H9 (cell line): ENCODE measurements around the gene DSTN. TPM values are rescaled to one million over a fixed set of nuclear protein-coding genes. Genes with fewer than 3 reads are reported as not detected.

ENCODE experiments used
- DNase-seq: peaks from one replicate; pipeline ENCODE4 v3.0.0-alpha.2; 2017
- H2AFZ ChIP-seq: one replicate; pipeline ENCODE4 v1.6.1; 2013; ENCODE audit warnings: mild to moderate bottlenecking, low read length, control low read depth, moderate library complexity
- H2AK5ac ChIP-seq: 2 replicates; pipeline ENCODE4 v1.6.1; 2013; ENCODE audit warnings: low read length, control low read depth, mixed read lengths; ENCODE audit not compliant: insufficient read length
- H2BK120ac ChIP-seq: one replicate; pipeline ENCODE4 v1.6.1; 2013; ENCODE audit warnings: low read depth, mild to moderate bottlenecking, low read length, control low read depth, inconsistent platforms; ENCODE audit not compliant: poor library complexity, severe bottlenecking
- H2BK12ac ChIP-seq: 2 replicates; pipeline ENCODE4 v1.6.1; 2013; ENCODE audit warnings: low read length, control low read depth, mixed read lengths, low read depth; ENCODE audit not compliant: insufficient read length
- H2BK15ac ChIP-seq: 2 replicates; pipeline ENCODE4 v1.6.1; 2013; ENCODE audit warnings: low read depth, low read length, control low read depth
- H2BK20ac ChIP-seq: one replicate; pipeline ENCODE4 v1.6.1; 2013; ENCODE audit warnings: low read depth, mild to moderate bottlenecking, low read length, control low read depth, inconsistent platforms; ENCODE audit not compliant: poor library complexity, severe bottlenecking
- H2BK5ac ChIP-seq: 2 replicates; pipeline ENCODE4 v1.6.1; 2013; ENCODE audit warnings: low read length, control low read depth, mixed read lengths; ENCODE audit not compliant: insufficient read length
- H3K14ac ChIP-seq: 2 replicates; pipeline ENCODE4 v1.6.1; 2013; ENCODE audit warnings: low read length, control low read depth; ENCODE audit not compliant: insufficient read depth
- H3K18ac ChIP-seq: 2 replicates; pipeline ENCODE4 v1.6.1; 2013; ENCODE audit warnings: low read depth, mild to moderate bottlenecking, mixed read lengths, low read length, control low read depth; ENCODE audit not compliant: insufficient read length
- H3K23ac ChIP-seq: 2 replicates; pipeline ENCODE4 v1.6.1; 2013; ENCODE audit warnings: low read length, control low read depth, mixed read lengths, low read depth; ENCODE audit not compliant: insufficient read length
- H3K23me2 ChIP-seq: 2 replicates; pipeline ENCODE4 v1.6.1; 2013; ENCODE audit warnings: low read depth, mild to moderate bottlenecking, mixed read lengths, low read length, control low read depth; ENCODE audit not compliant: insufficient read length, poor library complexity, severe bottlenecking
- H3K27ac ChIP-seq: 2 replicates; pipeline ENCODE4 v1.5.1; 2013; ENCODE audit warnings: low read length, control low read depth, mixed read lengths, low read depth; ENCODE audit not compliant: insufficient read length
- H3K27me3 ChIP-seq: 2 replicates; pipeline ENCODE4 v1.6.1; 2013; ENCODE audit warnings: low read length, control low read depth, inconsistent platforms; ENCODE audit not compliant: insufficient read depth
- H3K4ac ChIP-seq: 2 replicates; pipeline ENCODE4 v1.6.1; 2013; ENCODE audit warnings: low read depth, mild to moderate bottlenecking, control low read depth, inconsistent platforms, low read length, moderate library complexity
- H3K4me1 ChIP-seq: 2 replicates; pipeline ENCODE4 v1.6.1; 2013; ENCODE audit warnings: low read length, control low read depth, inconsistent platforms; ENCODE audit not compliant: insufficient read depth
- H3K4me2 ChIP-seq: 2 replicates; pipeline ENCODE4 v1.6.1; 2013; ENCODE audit warnings: low read length, control low read depth, mixed read lengths; ENCODE audit not compliant: insufficient read length, insufficient read depth
- H3K56ac ChIP-seq: 2 replicates; pipeline ENCODE4 v1.6.1; 2013; ENCODE audit warnings: low read depth, mild to moderate bottlenecking, mixed read lengths, low read length, control low read depth; ENCODE audit not compliant: insufficient read length
- H3K79me1 ChIP-seq: 2 replicates; pipeline ENCODE4 v1.6.1; 2013; ENCODE audit warnings: low read depth, mild to moderate bottlenecking, moderate library complexity, low read length, control low read depth, inconsistent platforms; ENCODE audit not compliant: insufficient read depth, poor library complexity, severe bottlenecking
- H3K79me2 ChIP-seq: 2 replicates; pipeline ENCODE4 v1.6.1; 2013; ENCODE audit warnings: low read length, control low read depth, inconsistent platforms; ENCODE audit not compliant: insufficient read depth
- H3K9ac ChIP-seq: 2 replicates; pipeline ENCODE4 v1.6.1; 2013; ENCODE audit warnings: low read length, control low read depth, mixed read lengths; ENCODE audit not compliant: insufficient read length; ENCODE audit errors: extremely low read depth
- H3K9me3 ChIP-seq: one replicate; pipeline ENCODE4 v1.6.1; 2013; ENCODE audit warnings: low read depth, low read length, inconsistent platforms; ENCODE audit not compliant: control insufficient read depth
- H3T11ph ChIP-seq: one replicate; pipeline ENCODE4 v1.6.1; 2013; ENCODE audit warnings: mild to moderate bottlenecking, low read length, control low read depth, inconsistent platforms
- H4K20me1 ChIP-seq: one replicate; pipeline ENCODE4 v1.6.1; 2013; ENCODE audit not compliant: control insufficient read depth, insufficient read length, insufficient read depth
- H4K5ac ChIP-seq: 2 replicates; pipeline ENCODE4 v1.6.1; 2013; ENCODE audit warnings: low read depth, mild to moderate bottlenecking, mixed read lengths, low read length, control low read depth; ENCODE audit not compliant: insufficient read length
- H4K8ac ChIP-seq: replicated peaks from 2 replicates; pipeline ENCODE4 v1.6.1; 2013; ENCODE audit warnings: low read length, control low read depth, mixed read lengths, low read depth; ENCODE audit not compliant: insufficient read length
- H4K91ac ChIP-seq: 2 replicates; pipeline ENCODE4 v1.6.1; 2013; ENCODE audit warnings: low read depth, mild to moderate bottlenecking, moderate library complexity, mixed read lengths, low read length, control low read depth; ENCODE audit not compliant: insufficient read length
- H3K27ac Mint-ChIP-seq, 3 experiments: 2 replicates in 2 of 3; 3 replicates in 1 of 3; pipeline ENCODE4 v1.8.0; 2020 to 2021; ENCODE audit warnings: mixed read lengths in 3 of 3, mild to moderate bottlenecking in 1 of 3, moderate library complexity in 1 of 3
- H3K27me3 Mint-ChIP-seq: 2 replicates; pipeline ENCODE4 v1.8.0; 2021; ENCODE audit warnings: low read depth, mild to moderate bottlenecking, moderate library complexity, mixed read lengths
- H3K36me3 Mint-ChIP-seq, 3 experiments: 2 replicates in 2 of 3; 3 replicates in 1 of 3; pipeline ENCODE4 v1.8.0; 2020 to 2021; ENCODE audit warnings: low read depth in 3 of 3, mixed read lengths in 3 of 3; ENCODE audit not compliant: insufficient read depth in 1 of 3
- H3K4me1 Mint-ChIP-seq, 2 experiments: 2 replicates each; pipeline ENCODE4 v1.8.0; 2020; ENCODE audit warnings: mixed read lengths in 2 of 2
- H3K4me3 Mint-ChIP-seq, 2 experiments: 2 replicates in 1 of 2; 3 replicates in 1 of 2; pipeline ENCODE4 v1.8.0; 2020 to 2021; ENCODE audit warnings: mild to moderate bottlenecking in 2 of 2, mixed read lengths in 2 of 2, moderate library complexity in 1 of 2
- H3K9me3 Mint-ChIP-seq, 2 experiments: 2 replicates in 1 of 2; 3 replicates in 1 of 2; pipeline ENCODE4 v1.8.0; 2020; ENCODE audit warnings: mild to moderate bottlenecking in 2 of 2, mixed read lengths in 2 of 2, moderate library complexity in 1 of 2
- whole genome bisulfite sequencing: extraction: QIAGEN DNeasy Blood & Tissue Kit; methylation state at CpG from one replicate; pipeline ENCODE4 v1.1.7; 2013; ENCODE audit warnings: missing lambda C conversion rate, low lambda C conversion rate, mixed read lengths; ENCODE audit not compliant: insufficient read length; ENCODE audit errors: extremely low coverage; 5-methylcytosine and 5-hydroxymethylcytosine counted together
- total RNA-seq: library from RNA; stranded (reverse); gene quantifications from 2 replicates; pipeline ENCODE4 v1.2.1, GENCODE V29; 2021
- TF ChIP-seq, protein P1 (sequence below): fragments of 200-600 bp; sonication (generic); conservative IDR thresholded peaks from 3 replicates; pipeline ENCODE4 v1.8.0; 2021; ENCODE audit warnings: antibody characterized with exemption, mild to moderate bottlenecking

Gene DSTN
- total RNA-seq, 1 experiment from 2014 or later: 145 TPM

- DNase-seq: no peak
- Histone ChIP-seq H3K14ac (no peak overlapping the region), H3K79me2 (no peaks in the 10 kb centered on the region), H3K9me3 (no peaks in the 10 kb centered on the region), H3K18ac (no peak overlapping the region), H3K23ac (no peak overlapping the region), H2BK15ac (no peak overlapping the region), H2AK5ac (no peak overlapping the region), H3K27me3 (no peaks in the 10 kb centered on the region), H4K20me1 (no peaks in the 10 kb centered on the region), H3K27ac (no peak overlapping the region), H4K8ac (no peak overlapping the region), H4K5ac (no peak overlapping the region), H2AFZ (no peak overlapping the region), H2BK20ac (no peak overlapping the region), H3K79me1 (no peaks in the 10 kb centered on the region), H3K4me1 (no peaks in the 10 kb centered on the region), H2BK12ac (no peak overlapping the region), H3K9ac (no peak overlapping the region), H3K56ac (no peak overlapping the region), H4K91ac (no peak overlapping the region), H3K4me2 (no peak overlapping the region), H3T11ph (no peak overlapping the region), H2BK5ac (no peak overlapping the region), H2BK120ac (no peak overlapping the region), H3K23me2 (no peaks in the 10 kb centered on the region), H3K4ac (no peak overlapping the region)
- 0 out of 4 replicates have a peak, but pooled peaks cover 0 to 1% of the 10 kb centered on the region in 2 experiments for H3K4me1 Mint-ChIP-seq
- H3K9me3 Mint-ChIP-seq: no peaks in the 10 kb centered on the region
- no peaks in the 10 kb centered on the region for H3K27me3 Mint-ChIP-seq
- WGBS: no CpG with 5 or more reads among the region's 6 CpGs
- 0 out of 7 replicates have a peak overlapping the region, but pooled peaks of 1 of the 3 experiments have one; percentile 65 for H3K27ac Mint-ChIP-seq
- no peak overlapping the region for H3K4me3 Mint-ChIP-seq
- H3K36me3 Mint-ChIP-seq: peaks cover 31 to 74% (median 68%) of the 10 kb centered on the region in 3 experiments
- TF ChIP-seq, protein P1, sequence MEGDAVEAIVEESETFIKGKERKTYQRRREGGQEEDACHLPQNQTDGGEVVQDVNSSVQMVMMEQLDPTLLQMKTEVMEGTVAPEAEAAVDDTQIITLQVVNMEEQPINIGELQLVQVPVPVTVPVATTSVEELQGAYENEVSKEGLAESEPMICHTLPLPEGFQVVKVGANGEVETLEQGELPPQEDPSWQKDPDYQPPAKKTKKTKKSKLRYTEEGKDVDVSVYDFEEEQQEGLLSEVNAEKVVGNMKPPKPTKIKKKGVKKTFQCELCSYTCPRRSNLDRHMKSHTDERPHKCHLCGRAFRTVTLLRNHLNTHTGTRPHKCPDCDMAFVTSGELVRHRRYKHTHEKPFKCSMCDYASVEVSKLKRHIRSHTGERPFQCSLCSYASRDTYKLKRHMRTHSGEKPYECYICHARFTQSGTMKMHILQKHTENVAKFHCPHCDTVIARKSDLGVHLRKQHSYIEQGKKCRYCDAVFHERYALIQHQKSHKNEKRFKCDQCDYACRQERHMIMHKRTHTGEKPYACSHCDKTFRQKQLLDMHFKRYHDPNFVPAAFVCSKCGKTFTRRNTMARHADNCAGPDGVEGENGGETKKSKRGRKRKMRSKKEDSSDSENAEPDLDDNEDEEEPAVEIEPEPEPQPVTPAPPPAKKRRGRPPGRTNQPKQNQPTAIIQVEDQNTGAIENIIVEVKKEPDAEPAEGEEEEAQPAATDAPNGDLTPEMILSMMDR: no peak
Observed at GRCh38 chr20:17630806-17631195, 60.9 kb downstream of the DSTN start.
